Measurements from ENCODE around the gene CTNNBL1.

CTNNBL1 gene

DNA sequence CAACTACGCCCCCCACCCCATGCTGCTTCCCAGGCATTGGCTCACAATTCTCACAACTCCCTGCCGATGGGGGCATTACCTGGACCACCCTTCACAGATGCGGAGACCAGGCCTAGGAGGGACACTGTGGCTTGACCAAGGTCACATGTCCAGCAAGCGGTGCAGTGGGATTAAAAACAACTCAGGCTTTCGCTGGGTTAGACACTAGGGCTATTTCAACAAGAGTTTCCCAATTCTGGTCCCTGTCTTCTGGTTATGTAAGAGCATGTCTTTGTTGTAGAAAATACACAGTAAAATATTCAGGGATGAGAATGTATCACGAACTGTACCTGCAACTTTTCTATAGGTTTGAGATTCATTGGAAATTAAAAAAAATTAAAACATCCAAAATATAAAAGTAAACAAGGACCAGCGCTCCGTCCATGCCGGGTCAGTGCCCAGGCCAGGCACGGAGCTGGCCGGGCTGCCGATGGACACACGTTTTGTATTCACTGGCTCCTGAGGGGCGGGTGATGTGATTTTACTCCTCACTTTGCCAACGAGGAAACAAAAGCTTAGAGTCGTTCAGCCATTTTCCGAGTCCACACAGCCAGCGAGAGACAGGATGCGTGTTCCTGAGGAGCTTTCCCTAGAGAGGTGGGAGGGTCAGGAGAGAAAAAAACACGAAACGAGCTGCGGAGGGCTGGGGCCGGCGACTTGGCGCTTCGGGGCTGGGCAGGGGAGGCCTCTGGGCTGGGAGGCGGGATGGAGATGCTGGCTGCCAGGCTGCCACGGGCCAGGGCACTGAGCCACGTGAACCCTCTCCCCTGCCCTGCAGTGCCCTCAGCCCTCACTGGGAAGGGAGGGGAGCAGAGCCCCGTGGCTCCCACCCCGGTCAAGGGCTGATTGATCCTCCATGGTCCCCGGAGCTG is 192.0 kb downstream of the CTNNBL1 start:
- DNase-seq, result no peak

DNA sequence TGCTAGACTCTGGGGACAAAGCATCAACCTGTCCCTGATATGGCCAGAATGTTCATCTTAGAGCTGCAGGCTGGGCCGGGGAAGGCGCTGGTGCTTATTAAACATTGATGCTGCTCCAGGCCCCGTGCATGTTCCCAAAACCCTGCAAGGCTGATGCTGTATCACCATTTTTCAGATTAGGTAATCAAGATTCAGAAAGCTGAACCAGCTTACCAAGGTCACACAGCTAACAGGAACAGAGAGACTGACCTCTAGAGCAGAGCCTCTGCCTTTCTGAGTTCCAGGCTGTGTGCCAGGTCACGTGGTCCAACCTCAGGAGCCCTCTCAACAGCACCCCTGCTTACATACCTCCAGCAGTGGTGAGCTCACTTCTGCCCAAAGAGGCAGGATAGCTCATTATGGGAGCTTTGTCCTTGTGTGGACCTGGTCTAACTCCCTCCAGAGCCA is 193.0 kb downstream of the CTNNBL1 start:
- no peak for DNase-seq

GRCh38 chr20:37888641-37889040 is 194.8 kb downstream of the CTNNBL1 start:
- no peak for DNase-seq

GRCh38 chr20:37890108-37890507 is 196.3 kb downstream of the CTNNBL1 start:
- no peak for DNase-seq

- no peak for DNase-seq
These were observed 196.8 kb downstream of the CTNNBL1 start for GRCh38 chr20:37890643-37891042.

GRCh38 chr20:37892001-37892400 is 198.2 kb downstream of the CTNNBL1 start:
- DNase-seq, result no peak

DNA sequence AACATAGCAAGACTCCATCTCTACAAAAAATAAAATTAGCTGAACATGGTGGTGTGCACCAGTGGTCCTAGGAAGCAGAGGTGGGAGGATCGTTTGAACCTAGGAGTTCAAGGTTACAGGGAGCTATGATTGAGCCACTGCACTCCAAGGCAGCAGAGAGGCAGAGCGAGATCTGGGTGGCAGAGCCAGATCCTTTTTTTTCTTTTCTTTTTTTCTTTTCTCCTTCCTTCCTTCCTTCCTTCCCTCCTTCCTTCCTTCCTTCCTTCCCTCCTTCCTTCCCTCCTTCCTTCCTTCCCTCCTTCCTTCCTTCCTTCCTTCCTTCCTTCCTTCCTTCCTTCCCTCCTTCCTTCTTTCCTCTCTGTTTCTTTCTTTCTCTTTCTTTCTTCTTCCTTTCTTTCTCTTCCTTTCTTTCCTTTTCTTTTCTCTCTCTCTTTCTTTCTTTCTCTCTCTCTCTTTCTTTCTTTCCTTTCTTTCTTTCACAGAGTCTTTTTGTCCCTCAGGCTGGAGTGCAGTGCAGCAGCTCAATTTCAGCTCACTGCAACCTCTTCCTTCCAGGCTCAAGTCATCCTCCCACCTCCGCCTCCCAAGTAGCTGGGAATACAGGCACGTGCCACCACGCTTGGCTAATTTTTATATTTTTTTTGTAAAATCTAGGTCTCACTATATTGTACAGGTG is 199.9 kb downstream of the CTNNBL1 start:
- no peak for DNase-seq

DNA sequence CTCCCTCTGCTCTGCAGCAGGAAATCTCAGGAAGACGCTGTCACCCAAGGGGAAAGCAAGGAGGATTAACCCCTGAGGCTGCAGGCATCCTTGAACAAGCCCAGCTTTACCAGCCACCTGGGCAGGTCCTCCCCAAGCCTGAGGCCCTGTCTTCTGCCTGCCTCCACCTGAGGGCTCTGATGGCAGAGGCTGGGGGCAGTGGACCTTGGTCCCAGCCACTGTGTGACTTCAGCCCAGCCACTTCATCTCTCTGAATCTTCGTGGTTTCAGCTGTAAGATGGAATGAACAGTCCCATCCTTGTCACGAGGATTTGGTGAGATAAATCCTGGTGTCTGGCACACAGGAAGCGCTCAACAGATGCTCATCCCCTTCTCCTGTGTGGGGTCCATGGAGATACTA is 200.6 kb downstream of the CTNNBL1 start:
- no peak for DNase-seq

- no peak for DNase-seq
These were observed 201.3 kb downstream of the CTNNBL1 start for GRCh38 chr20:37895166-37895565.

- DNase-seq, result no peak
These were observed 203.2 kb downstream of the CTNNBL1 start for GRCh38 chr20:37896932-37897548.

- no peak for DNase-seq
These were observed 204.6 kb downstream of the CTNNBL1 start for GRCh38 chr20:37898233-37899104.

DNA sequence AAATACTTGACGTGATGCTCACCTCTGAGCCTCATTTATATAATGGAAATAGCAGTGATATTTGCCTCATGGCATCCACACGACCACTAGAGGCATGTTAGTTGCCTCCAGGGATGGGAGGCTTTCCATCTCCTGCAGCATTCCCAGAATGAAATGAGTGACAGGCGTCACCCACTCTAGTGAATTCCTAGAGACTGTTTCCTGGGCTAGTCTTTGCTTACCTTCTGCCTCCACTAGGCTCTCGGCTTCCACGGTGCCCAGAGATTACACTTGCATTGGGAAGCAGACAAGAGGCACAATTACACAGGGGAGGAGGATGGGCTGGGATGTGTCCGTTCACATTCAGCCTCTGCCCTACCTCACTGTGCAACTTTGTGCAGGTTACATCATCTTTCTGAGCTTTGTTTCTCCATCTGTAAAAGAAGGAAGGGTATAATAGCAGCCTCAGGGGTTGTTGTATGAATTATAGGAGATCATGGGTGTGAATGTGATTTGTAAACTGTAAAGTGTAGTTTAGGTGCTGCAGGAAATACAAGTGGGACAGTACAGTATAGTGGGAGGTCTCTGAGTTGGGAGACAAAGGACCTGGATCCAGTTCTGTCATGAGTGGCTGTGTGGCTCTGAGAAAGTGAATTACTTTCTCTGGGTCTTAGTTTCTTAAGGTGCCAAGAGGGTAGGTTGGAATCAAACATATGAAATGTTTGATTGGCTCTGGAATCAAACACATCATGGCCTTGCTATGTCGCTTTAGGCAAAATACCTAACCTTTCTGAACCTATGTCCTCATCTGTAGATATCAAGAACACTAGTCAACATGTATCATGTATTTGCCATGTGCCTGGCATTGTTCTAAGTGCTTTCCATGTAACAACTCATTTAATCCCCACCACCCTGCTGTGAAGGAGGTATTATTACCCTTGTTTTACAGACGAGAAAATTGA is 205.5 kb downstream of the CTNNBL1 start:
- DNase-seq, result no peak

GRCh38 chr20:37901240-37901639 is 207.4 kb downstream of the CTNNBL1 start:
- DNase-seq, result no peak

- DNase-seq, result no peak
These were observed 208.0 kb downstream of the CTNNBL1 start for GRCh38 chr20:37901654-37902503.

- DNase-seq, result no peak
These were observed 208.9 kb downstream of the CTNNBL1 start, which contains the start of gene VSTM2L for GRCh38 chr20:37902504-37903313. Gene VSTM2L (plus strand): TSS chr20:37903127. CDS start chr20:37903351, 224 bp downstream.

DNA sequence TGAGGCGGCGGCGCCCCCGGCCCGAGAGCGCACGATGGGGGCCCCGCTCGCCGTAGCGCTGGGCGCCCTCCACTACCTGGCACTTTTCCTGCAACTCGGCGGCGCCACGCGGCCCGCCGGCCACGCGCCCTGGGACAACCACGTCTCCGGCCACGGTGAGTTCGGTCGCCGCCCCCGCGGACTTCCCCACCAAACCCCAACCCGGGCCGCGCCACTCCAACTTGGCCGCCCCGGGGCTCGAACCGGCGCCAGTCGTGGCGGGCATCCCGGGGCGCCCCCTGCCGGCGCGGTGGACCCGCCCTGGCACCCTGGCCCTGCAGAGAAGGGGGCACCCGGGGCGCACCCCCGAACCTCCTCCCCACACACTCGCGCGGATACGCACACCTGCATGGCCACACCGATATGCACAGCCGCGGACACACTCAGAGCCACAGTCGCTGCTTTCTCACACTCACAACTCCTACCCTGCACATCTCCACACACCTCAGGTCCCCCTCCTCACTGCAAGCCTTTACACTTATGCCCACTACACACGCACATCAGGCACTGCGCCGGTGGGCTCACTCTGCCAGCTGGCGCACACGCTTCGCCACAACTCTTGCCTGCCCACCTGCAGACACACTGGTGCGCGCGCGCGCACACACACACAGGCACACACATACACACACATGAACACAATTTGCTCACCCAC is 209.6 kb downstream of the CTNNBL1 start:
- no peak for DNase-seq

- DNase-seq, result no peak
These were observed 210.3 kb downstream of the CTNNBL1 start for GRCh38 chr20:37904008-37904642.

GRCh38 chr20:37904845-37905373 is 211.1 kb downstream of the CTNNBL1 start:
- DNase-seq, result no peak
